NCI-H2171 treated with DMSO at 0.1 percent for 48 hours (cell line): ENCODE measurements around the gene ALKBH4.
A peak's percentile ranks its signal among the peaks of the same experiment; 100 is the strongest.
"Not testable (repeated sequence)": the region's sequence is repeated elsewhere in the genome, so short reads cannot be mapped to it uniquely, and the experiment has no call there.

Experiments used
- DNase-seq: peaks from one replicate; lab custom pipeline; 2025; lab: John Stamatoyannopoulos, UW

The ALKBH4 gene, protein sequence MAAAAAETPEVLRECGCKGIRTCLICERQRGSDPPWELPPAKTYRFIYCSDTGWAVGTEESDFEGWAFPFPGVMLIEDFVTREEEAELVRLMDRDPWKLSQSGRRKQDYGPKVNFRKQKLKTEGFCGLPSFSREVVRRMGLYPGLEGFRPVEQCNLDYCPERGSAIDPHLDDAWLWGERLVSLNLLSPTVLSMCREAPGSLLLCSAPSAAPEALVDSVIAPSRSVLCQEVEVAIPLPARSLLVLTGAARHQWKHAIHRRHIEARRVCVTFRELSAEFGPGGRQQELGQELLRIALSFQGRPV

DNA sequence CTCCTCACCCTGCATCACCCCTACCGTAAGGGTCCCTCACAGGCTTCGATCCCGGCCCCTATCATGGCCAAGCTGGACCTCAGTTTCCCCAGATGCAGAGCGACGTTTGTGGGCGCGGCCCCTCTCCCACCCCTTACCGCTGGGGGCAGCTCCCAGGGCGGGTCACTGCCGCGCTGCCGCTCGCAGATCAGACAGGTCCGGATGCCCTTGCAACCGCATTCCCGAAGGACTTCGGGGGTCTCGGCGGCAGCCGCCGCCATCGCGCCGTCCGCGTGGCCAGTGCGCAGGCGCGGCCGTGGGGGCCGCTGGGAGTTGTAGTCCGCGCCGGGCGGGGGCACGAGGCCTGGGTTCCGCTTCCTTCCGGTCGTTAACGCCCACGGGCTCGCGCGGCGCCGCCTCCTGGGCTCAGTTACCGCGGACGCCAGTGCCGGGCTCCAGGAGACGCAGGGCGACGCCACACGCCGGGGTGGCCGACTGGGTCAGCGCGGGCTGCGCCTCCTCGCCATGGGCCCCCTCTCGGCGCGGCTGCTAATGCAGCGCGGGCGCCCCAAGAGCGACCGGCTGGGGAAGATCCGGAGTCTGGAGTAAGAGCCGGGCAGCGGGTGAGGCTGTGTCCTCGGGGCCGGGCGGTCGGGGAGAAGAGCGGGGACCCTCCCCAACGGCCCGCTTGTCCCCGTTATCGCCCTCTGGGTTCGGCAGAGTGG lies at the start of gene ALKBH4, which contains the start of gene LRWD1:
ALKBH4 (minus strand) TSS at position 287 of the 704 bp plus-strand sequence; CDS start at position 260, 27 bp downstream.
LRWD1 (plus strand) TSS at position 408 of the 704 bp plus-strand sequence; CDS start at position 505, 97 bp downstream.
- DNase-seq = peak; percentile 86

GRCh38 chr7:102512642-102513221 lies 48.1 kb upstream of the ALKBH4 start:
- not testable (repeated sequence) for DNase-seq

DNA sequence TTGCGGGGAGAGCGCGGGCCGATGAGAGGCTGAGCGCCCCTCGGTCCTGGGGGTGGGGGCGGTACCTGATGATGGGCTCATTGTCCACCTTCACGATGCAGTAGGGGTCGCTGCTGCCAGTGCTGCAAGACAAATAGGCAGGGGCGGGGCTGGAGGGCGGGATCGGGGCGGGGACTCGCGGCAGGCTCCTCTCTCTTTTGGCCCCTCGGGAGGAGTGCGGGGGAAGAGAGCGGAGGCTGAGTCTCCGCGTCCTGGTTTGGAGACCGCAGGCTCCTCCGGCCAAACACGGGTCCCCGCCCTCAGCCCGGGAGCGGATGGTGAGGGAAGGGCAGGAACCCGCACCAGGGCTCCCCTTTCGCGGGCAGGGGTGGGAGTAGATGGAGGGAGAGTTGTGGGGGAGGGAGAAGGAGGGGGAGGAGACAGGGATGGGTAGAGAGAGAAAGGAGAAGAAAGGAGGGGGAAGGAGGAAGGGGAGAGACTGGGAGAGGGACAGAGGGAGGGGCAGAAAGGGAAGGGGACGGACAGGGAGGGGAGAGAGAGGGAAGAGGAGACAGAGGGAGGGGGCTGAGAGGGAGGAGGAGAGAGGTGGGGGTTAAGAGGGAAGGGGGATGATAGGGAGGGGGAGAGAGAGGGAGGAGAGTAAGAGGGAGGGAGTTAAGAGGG lies 47.3 kb upstream of the ALKBH4 start:
- not testable (repeated sequence) for DNase-seq

- not testable (repeated sequence) for DNase-seq
Observed at GRCh38 chr7:102510575-102510974, 45.9 kb upstream of the ALKBH4 start.

DNA sequence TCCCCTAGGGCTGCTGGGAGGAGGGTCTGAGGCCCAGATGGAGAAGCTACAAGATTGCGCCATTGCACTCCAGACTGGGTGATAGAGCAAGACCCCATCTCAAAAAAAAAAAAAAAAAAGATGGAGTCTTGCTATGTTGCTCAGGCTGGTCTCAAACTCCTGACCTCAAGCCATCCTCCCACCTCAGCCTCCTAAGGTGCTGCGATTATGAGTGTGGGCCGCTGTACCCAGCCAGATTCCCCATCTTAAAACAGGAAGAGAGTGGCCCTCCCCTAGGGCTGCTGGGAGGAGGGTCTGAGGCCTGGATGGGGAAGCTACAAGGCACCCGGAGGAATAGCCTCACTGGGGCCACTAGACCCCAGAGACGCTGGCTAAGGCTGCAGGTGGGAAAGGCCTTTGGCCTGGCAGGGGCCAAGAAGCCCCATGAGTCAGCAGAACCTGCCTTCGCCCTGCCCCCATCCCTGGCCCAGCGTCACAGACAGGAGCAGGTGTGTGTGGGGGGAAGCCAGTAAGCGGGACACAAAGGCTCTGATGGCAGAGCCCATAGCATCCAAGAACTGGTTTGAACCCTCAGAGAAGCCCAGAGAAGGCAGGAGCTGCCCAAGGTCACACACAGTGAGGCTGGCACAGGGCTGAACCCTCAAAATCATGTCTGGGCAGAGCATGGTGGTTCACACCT lies 42.9 kb upstream of the ALKBH4 start:
- not testable (repeated sequence) for DNase-seq

- not testable (repeated sequence) for DNase-seq
Observed at GRCh38 chr7:102505298-102506185, 40.9 kb upstream of the ALKBH4 start.

DNA sequence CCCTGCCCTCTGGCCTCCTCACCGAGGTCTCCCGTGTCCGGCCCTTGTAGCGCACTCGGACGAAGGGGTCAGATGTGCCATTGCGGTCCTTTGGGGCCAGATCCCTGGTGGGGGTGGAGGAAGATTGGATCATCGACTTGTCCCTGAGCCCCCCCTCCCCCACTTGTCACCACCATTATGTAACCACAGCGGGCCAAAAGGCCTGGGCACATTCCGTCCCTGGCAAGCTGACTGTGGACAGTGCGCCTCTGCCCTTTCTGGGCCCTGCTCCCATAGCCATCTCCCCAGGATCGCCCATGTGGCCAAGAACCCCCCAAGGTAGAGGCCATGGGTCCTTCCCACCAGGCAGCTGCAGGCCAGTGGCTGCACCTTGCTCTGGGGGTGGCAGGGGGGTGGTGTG lies 38.5 kb upstream of the ALKBH4 start:
- DNase-seq = not testable (repeated sequence)

GRCh38 chr7:102498321-102498720 lies 33.7 kb upstream of the ALKBH4 start:
- not testable (repeated sequence) for DNase-seq

GRCh38 chr7:102497308-102497707 lies 32.6 kb upstream of the ALKBH4 start:
- not testable (repeated sequence) for DNase-seq

GRCh38 chr7:102496861-102497260 lies 32.2 kb upstream of the ALKBH4 start:
- DNase-seq = not testable (repeated sequence)

GRCh38 chr7:102494473-102495149 lies 29.9 kb upstream of the ALKBH4 start:
- DNase-seq = not testable (repeated sequence)

- DNase-seq = not testable (repeated sequence)
Observed at GRCh38 chr7:102494026-102494425, 29.4 kb upstream of the ALKBH4 start.

DNA sequence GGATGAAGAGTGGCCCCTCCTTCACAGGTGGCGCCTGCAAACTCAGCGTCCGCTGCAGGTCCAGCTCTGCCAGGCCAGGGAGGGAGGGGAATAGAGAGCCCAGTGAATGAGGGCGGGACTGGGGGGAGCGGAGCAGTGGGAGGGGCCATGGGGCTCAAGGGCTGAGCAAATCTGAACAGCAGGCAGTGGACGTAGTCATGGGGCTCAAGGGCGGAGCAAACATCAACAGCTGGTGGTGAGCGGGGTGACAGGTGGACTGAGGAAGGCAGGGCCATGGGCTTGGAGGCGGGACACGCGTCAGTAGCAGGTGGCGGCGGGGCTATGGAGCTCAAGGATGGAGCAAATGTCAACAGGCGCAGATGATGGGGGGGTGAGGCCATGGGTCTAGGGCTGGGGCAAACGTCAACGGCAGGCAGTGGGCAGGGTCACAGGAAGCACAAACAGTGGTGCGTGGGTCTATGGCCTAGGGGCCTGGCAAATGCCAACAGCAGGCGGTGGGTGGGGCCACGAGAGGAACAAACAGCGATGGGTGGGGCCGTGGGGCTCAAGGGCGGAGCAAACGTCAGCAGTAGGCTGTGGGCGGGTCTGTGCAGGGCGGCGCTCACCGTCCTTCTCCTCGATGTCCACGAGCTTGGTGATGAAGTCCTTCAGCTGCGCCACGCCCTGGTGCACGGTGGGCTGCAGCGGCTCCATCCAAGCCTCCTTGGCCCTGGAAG lies 28.7 kb upstream of the ALKBH4 start:
- not testable (repeated sequence) for DNase-seq

GRCh38 chr7:102490529-102491075 lies 25.9 kb upstream of the ALKBH4 start:
- not testable (repeated sequence) for DNase-seq

GRCh38 chr7:102484317-102484716 lies 19.7 kb upstream of the ALKBH4 start:
- DNase-seq = not testable (repeated sequence)

GRCh38 chr7:102481962-102482361 lies 17.3 kb upstream of the ALKBH4 start:
- not testable (repeated sequence) for DNase-seq

GRCh38 chr7:102479982-102480637 lies 15.4 kb upstream of the ALKBH4 start:
- DNase-seq = not testable (repeated sequence)

- not testable (repeated sequence) for DNase-seq
Observed at GRCh38 chr7:102479209-102479584, 14.5 kb upstream of the ALKBH4 start.
